HepG2 (cell line): ENCODE measurements around the gene ACRBP. TPM values are rescaled to one million over a fixed set of nuclear protein-coding genes. Genes with fewer than 3 reads are reported as not detected.

ENCODE experiments used
- BORCS8-MEF2B ChIP-seq: sonication (generic); formaldehyde crosslinking; IDR thresholded peaks from 2 replicates; pipeline ENCODE4 v1.8.0; 2022; ENCODE audit warnings: mild to moderate bottlenecking, missing genetic modification reagents
- CREM ChIP-seq, 2 experiments: sonication (generic) in 1 of 2; formaldehyde crosslinking in 1 of 2; IDR thresholded peaks; 2 replicates each; pipeline versions ENCODE4 v1.4.0 to v1.6.1; 2016 to 2020; ENCODE audit warnings: antibody characterized with exemption in 1 of 2, mild to moderate bottlenecking in 1 of 2, missing genetic modification reagents in 1 of 2
- FOSL1 ChIP-seq: sonication (generic); formaldehyde crosslinking; IDR thresholded peaks from 2 replicates; pipeline ENCODE4 v1.9.0; 2021; ENCODE audit warnings: missing genetic modification reagents, borderline replicate concordance
- NAIF1 ChIP-seq: sonication (generic); formaldehyde crosslinking; IDR thresholded peaks from 2 replicates; pipeline ENCODE4 v1.5.0; 2020; ENCODE audit warnings: mild to moderate bottlenecking, missing genetic modification reagents, borderline replicate concordance
- NR2F2 ChIP-seq: IDR thresholded peaks from 2 replicates; pipeline ENCODE4 v1.6.1; 2012; ENCODE audit warnings: low read depth, inconsistent platforms, borderline replicate concordance
- POLR2A ChIP-seq, 2 experiments: IDR thresholded peaks; 2 replicates each; pipeline ENCODE4 v1.6.1; 2011; ENCODE audit warnings: low read depth in 2 of 2, low read length in 2 of 2, mild to moderate bottlenecking in 1 of 2, moderate library complexity in 1 of 2; ENCODE audit not compliant: insufficient read depth in 1 of 2
- RBM22 ChIP-seq: fragments of 200-400 bp; formaldehyde crosslinking; optimal IDR thresholded peaks from 2 replicates; pipeline ENCODE3; 2017; ENCODE audit warnings: mild to moderate bottlenecking, low read length, moderate library complexity
- REXO4 ChIP-seq: sonication (generic); formaldehyde crosslinking; IDR thresholded peaks from 2 replicates; pipeline ENCODE4 v1.8.0; 2022; ENCODE audit warnings: missing genetic modification reagents, mild to moderate bottlenecking, borderline replicate concordance
- SMYD3 ChIP-seq: sonication (generic); formaldehyde crosslinking; IDR thresholded peaks from 2 replicates; pipeline ENCODE4 v1.8.1; 2023; ENCODE audit warnings: mild to moderate bottlenecking, missing genetic modification reagents
- TAF1 ChIP-seq: sonication (generic); formaldehyde crosslinking; IDR thresholded peaks from 2 replicates; pipeline ENCODE4 v1.4.0; 2020; ENCODE audit warnings: missing genetic modification reagents
- ZBTB8A ChIP-seq: sonication (generic); formaldehyde crosslinking; IDR thresholded peaks from 2 replicates; pipeline ENCODE4 v1.4.0; 2020; ENCODE audit warnings: mild to moderate bottlenecking, low read depth, missing genetic modification reagents, borderline replicate concordance
- ZFP41 ChIP-seq: sonication (generic); formaldehyde crosslinking; IDR thresholded peaks from 2 replicates; pipeline ENCODE4 v1.4.0; 2020; ENCODE audit warnings: mild to moderate bottlenecking, missing genetic modification reagents, borderline replicate concordance
- ZNF33B ChIP-seq: sonication (generic); formaldehyde crosslinking; IDR thresholded peaks from 2 replicates; pipeline ENCODE4 v1.5.1; 2020; ENCODE audit warnings: mild to moderate bottlenecking, missing genetic modification reagents
- ZNF34 ChIP-seq: sonication (generic); formaldehyde crosslinking; IDR thresholded peaks from 2 replicates; pipeline ENCODE4 v1.4.0; 2020; ENCODE audit warnings: mild to moderate bottlenecking, missing genetic modification reagents, borderline replicate concordance
- ZNF572 ChIP-seq: sonication (generic); formaldehyde crosslinking; IDR thresholded peaks from 2 replicates; pipeline ENCODE4 v1.5.1; 2020; ENCODE audit warnings: mild to moderate bottlenecking, missing genetic modification reagents
- ZNF776 ChIP-seq: sonication (generic); formaldehyde crosslinking; IDR thresholded peaks from 2 replicates; pipeline ENCODE4 v1.4.0; 2020; ENCODE audit warnings: mild to moderate bottlenecking, missing genetic modification reagents
- ZNF839 ChIP-seq: sonication (generic); formaldehyde crosslinking; IDR thresholded peaks from 2 replicates; pipeline ENCODE4 v1.4.0; 2020; ENCODE audit warnings: missing genetic modification reagents, mild to moderate bottlenecking, borderline replicate concordance
- polyA plus RNA-seq, 8 experiments: library from polyadenylated mRNA; depleted of rRNA in 3 of 8; stranded (reverse) in 7 of 8; unstranded in 1 of 8; fragments of >200 nt; fragmentation: Illumina TruSeq in 4 of 8; extraction: Trizol in 4 of 8; gene quantifications; 2 replicates each; pipeline versions ENCODE4 v1.2.1 to v1.2.3, GENCODE V29; 2011 to 2016; ENCODE audit warnings: low read depth in 4 of 8, missing spikeins in 1 of 8, mixed read lengths in 1 of 8; ENCODE audit not compliant: insufficient read depth in 1 of 8
- total RNA-seq, 5 experiments: library from RNA; depleted of rRNA; stranded (reverse); fragments of >200 nt; fragmentation: Illumina TruSeq; extraction: Trizol; gene quantifications; 2 replicates each; pipeline ENCODE4 v1.2.3, GENCODE V29; 2016; ENCODE audit warnings: low read depth in 1 of 5
- TF ChIP-seq, protein P1 (sequence below): sonication (generic); formaldehyde crosslinking; IDR thresholded peaks from 2 replicates; pipeline ENCODE4; 2020; ENCODE audit warnings: missing genetic modification reagents, mild to moderate bottlenecking, borderline replicate concordance
- TF ChIP-seq, protein P2 (sequence below): IDR thresholded peaks from 2 replicates; pipeline ENCODE4 v1.6.1; 2018; ENCODE audit warnings: missing genetic modification reagents, mild to moderate bottlenecking, missing compliant biosample characterization
- TF ChIP-seq, protein P3 (sequence below): sonication (generic); formaldehyde crosslinking; IDR thresholded peaks from 2 replicates; pipeline ENCODE4 v1.4.0; 2020; ENCODE audit warnings: missing genetic modification reagents

The ACRBP gene
- total and polyA plus RNA-seq, 2 of the 13 experiments (the other 11 are each of a cell fraction or from before 2014, with no cell fraction given): 0.46 TPM; not detected in 1

DNA sequence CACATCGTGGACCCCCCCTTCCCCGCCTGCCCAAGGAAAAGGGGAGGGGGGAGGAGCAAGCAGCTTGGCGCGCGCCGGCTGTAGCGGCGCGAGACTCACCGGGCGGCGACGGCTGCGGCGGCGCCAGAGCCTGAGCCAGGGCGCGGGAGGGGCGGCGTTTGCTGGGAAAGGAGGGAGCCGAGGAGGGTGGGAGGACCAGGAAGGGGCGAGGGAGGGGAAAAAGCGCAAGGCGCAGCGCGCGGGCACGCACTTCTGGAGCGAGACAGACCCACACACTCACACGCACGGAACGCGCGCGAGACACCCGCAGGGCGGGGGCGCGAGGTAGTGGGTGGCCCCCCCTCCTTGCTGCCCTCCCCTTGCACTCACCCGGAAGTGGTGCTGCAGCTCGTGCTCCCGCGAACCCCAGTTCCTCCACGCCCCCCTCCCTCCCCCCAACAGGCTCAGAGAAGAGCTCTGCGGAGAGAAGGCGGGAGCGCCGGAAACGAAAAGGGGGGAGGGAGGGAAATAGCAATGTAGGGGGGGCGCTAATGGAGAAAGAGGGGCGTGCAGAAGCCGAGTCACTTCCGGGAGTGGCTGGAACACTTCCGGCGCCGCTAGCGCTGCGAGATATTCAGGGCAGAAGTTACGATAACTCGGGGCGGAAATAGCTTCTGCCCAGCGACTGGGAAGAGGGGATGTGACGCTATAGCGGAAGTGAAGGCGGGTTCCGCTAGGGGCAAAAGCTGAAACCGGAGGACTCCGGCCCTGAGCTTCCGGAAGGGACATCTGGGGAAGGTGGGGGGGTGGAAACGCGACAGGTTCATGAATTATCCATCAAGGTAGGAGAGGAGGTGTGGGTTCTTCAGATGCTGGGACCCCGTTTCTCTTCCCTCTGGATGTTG lies 42.0 kb upstream of the ACRBP start, which contains the start of gene ZNF384 (continued):
- TF ChIP-seq, protein P1, sequence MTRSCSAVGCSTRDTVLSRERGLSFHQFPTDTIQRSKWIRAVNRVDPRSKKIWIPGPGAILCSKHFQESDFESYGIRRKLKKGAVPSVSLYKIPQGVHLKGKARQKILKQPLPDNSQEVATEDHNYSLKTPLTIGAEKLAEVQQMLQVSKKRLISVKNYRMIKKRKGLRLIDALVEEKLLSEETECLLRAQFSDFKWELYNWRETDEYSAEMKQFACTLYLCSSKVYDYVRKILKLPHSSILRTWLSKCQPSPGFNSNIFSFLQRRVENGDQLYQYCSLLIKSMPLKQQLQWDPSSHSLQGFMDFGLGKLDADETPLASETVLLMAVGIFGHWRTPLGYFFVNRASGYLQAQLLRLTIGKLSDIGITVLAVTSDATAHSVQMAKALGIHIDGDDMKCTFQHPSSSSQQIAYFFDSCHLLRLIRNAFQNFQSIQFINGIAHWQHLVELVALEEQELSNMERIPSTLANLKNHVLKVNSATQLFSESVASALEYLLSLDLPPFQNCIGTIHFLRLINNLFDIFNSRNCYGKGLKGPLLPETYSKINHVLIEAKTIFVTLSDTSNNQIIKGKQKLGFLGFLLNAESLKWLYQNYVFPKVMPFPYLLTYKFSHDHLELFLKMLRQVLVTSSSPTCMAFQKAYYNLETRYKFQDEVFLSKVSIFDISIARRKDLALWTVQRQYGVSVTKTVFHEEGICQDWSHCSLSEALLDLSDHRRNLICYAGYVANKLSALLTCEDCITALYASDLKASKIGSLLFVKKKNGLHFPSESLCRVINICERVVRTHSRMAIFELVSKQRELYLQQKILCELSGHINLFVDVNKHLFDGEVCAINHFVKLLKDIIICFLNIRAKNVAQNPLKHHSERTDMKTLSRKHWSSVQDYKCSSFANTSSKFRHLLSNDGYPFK: peak; percentile 93
- TF ChIP-seq SMYD3 (CRISPR knock-in tag) (0 out of 2 replicates have a peak, but pooled peaks have one; percentile 46), NR2F2 (no peak), ZBTB8A (CRISPR knock-in tag) (no peak), FOSL1 (CRISPR knock-in tag) (no peak), ZNF34 (CRISPR knock-in tag) (no peak), REXO4 (CRISPR knock-in tag) (no peak), RBM22 (no peak), ZNF33B (CRISPR knock-in tag) (no peak), ZFP41 (CRISPR knock-in tag) (no peak), TAF1 (CRISPR knock-in tag) (peak; percentile 20; the same call in 1 of the 2 replicates), POLR2A (IDR thresholded peaks at IDR 0.05; ENCODE audit: insufficient read depth in 1 of 2, low read depth in 2 of 2, low read length in 2 of 2) (peak; percentile 57 to 76), ZNF572 (CRISPR knock-in tag) (no peak), CREM (IDR thresholded peaks at IDR 0.05) (peak; percentile 100), CREM (CRISPR knock-in tag; IDR thresholded peaks at IDR 0.05) (peak; percentile 62; the same call in 1 of the 2 replicates), ZNF839 (CRISPR knock-in tag) (peak; percentile 43; the same call in 1 of the 2 replicates), NAIF1 (CRISPR knock-in tag) (peak; percentile 95), BORCS8-MEF2B (CRISPR knock-in tag) (no peak; the same call in 1 of the 2 replicates), ZNF776 (CRISPR knock-in tag) (peak; percentile 94)
- TF ChIP-seq, protein P2, sequence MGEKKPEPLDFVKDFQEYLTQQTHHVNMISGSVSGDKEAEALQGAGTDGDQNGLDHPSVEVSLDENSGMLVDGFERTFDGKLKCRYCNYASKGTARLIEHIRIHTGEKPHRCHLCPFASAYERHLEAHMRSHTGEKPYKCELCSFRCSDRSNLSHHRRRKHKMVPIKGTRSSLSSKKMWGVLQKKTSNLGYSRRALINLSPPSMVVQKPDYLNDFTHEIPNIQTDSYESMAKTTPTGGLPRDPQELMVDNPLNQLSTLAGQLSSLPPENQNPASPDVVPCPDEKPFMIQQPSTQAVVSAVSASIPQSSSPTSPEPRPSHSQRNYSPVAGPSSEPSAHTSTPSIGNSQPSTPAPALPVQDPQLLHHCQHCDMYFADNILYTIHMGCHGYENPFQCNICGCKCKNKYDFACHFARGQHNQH (CRISPR knock-in tag): no peak; the same call in 1 of the 2 replicates
- TF ChIP-seq, protein P3, sequence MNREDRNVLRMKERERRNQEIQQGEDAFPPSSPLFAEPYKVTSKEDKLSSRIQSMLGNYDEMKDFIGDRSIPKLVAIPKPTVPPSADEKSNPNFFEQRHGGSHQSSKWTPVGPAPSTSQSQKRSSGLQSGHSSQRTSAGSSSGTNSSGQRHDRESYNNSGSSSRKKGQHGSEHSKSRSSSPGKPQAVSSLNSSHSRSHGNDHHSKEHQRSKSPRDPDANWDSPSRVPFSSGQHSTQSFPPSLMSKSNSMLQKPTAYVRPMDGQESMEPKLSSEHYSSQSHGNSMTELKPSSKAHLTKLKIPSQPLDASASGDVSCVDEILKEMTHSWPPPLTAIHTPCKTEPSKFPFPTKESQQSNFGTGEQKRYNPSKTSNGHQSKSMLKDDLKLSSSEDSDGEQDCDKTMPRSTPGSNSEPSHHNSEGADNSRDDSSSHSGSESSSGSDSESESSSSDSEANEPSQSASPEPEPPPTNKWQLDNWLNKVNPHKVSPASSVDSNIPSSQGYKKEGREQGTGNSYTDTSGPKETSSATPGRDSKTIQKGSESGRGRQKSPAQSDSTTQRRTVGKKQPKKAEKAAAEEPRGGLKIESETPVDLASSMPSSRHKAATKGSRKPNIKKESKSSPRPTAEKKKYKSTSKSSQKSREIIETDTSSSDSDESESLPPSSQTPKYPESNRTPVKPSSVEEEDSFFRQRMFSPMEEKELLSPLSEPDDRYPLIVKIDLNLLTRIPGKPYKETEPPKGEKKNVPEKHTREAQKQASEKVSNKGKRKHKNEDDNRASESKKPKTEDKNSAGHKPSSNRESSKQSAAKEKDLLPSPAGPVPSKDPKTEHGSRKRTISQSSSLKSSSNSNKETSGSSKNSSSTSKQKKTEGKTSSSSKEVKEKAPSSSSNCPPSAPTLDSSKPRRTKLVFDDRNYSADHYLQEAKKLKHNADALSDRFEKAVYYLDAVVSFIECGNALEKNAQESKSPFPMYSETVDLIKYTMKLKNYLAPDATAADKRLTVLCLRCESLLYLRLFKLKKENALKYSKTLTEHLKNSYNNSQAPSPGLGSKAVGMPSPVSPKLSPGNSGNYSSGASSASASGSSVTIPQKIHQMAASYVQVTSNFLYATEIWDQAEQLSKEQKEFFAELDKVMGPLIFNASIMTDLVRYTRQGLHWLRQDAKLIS (CRISPR knock-in tag): no peak
